HG02642 (cell line): ENCODE results near the gene DIAPH3.

ENCODE experiments used
- ATAC-seq: cut with Tn5 transposase; IDR thresholded peaks from one replicate; pipeline ENCODE4 v1.9.1; 2021; ENCODE audit warnings: mild to moderate bottlenecking; ENCODE audit not compliant: unreplicated experiment, poor library complexity

The DIAPH3 gene

DNA sequence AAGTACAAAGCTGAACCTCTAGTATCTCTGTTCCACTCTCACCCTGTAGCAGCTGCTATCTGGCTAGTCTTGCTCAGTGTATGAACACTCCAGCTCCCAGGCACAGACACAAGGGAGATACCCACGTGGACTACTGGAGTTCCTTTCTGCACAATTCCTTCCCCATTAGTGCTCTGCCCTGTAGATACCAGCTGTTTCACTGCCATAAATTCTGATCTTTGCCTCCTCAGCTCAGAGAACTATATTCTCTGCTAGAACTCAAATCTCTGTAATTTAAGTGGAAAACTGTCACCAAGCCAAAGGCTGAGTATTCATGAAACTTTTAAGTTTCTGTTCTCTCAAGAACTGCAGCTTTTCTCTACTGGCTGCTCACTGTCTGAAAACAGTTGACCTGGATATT lies 273.7 kb downstream of the DIAPH3 start:
- ATAC-seq, result no peak

DNA sequence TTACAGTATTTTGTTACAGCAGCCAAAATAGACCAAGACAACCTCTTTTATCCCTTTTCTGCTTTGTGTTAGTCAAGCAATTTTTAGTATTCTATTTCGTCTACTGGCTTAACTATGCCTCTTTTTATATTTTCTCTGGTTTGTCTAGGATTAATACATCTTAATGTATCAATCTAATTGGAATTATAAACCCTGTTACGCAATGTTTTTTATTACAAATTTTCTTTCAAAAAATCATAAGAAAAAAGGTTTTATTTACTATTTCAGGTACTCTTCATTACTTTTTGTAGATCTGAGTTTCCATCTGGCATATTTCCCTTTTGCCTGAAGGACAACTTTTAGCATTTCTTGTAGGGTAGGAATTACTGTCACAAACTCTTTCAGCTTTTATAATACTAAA lies 275.3 kb downstream of the DIAPH3 start:
- no peak for ATAC-seq

DNA sequence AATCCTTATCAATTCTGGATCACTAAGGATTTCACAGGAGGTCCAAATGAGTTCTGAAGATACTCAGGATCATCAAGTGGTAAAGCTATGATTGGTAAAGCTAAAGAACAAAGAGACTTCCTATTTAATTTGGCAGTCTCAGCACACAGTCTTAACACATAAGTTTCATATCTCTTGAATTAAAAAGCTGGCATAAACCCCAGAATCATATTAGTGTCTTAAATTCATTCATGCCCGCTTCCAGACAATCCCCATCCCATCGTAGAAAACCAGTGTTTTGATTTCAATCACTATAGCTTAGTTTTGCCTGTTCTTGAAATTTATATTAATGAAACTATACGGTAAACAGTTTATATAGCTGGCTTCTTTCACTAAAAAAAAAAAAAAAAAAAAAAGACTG lies 278.7 kb downstream of the DIAPH3 start:
- ATAC-seq, result no peak

DNA sequence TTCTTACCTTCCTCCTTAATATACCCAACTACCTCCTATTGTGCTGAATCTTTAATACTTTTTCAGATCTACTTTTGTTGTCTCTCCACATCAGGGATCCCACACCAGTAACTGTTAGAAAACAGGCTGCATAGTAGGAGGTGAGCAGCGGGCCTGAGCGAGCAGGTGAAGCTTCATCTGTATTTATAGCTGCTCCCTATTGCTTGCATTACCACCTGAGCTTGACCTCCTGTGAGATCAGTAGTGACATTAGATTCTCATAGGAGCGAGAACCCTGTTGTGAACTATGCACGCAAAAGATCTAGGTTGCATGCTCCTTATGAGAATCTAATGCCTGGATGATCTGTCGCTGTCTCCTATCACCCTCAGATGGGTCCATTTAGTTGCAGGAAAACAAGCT lies 279.8 kb downstream of the DIAPH3 start:
- ATAC-seq, result no peak

DNA sequence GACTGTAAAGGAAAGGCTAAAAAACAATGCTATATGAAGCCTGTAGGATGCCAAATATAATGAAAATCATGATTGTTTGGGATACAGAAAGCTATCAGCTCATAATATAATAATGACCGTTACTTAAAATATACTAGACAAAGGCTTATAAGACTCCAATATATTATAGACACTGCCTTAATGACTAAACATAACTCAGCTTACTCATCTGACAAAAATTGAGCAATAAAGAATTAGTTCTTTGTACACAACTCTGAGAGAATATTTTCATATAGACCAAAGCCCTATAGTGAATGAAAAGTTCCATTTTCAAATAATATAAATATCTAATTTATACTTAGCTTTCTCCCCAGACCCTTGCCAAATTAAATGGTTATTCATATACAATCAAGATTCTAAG lies 283.3 kb downstream of the DIAPH3 start:
- no peak for ATAC-seq

DNA sequence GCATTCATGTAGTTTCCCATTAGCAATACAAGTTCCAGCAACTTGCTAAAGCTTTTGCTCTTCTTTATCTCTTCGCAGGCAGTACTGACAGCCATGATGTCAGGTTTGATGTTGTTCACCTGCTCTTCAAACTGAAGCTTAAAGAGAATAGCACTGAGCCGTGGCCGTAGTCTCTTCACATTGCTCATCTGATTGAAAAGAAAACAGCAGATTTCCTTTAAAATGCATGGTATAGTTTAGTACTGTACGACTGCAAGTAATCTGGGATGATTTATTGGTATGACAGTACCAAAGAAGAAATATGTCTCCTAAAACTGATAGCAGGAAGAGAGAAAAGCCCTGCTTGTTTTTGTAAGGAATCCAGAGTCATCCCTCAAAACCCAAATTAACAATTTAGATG lies 284.4 kb downstream of the DIAPH3 start:
- ATAC-seq, result no peak

DNA sequence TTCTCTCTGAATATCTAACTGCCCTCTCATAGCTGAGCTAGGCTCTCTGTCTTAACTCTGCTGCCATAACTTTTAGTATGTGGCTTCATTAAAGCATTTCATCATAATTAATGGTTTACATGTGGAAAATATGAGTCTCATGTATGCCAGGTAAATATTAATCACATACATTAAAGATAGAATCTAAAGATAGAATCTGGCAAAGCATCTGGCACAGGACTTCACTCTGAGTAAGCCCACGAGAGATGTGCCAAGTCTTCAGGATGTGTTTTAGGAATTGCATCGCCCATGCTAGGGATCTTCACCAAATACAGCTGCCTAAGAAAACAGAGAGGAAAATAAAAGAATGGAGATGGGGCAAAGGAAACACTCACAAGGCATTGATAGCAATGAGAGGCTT lies 285.8 kb downstream of the DIAPH3 start:
- ATAC-seq, result no peak

DNA sequence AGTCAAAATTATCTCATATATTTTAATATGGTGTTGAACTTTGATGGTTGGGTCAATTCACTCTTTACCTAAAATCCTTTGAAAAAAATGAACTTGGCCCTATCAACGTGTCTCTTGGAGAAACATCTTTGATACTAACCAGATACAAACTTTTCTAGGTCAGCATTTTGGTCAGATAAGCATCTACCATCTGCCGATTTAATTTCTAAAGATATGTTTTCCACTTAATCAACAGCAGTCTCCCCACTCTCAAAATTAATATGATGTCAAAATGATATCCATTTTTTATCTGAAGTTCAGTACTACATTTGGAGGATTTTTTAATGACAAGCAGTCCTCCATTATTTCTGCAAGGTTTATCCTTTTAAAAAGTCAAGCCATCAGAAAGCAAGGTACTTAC lies 288.8 kb downstream of the DIAPH3 start:
- ATAC-seq, result no peak

DNA sequence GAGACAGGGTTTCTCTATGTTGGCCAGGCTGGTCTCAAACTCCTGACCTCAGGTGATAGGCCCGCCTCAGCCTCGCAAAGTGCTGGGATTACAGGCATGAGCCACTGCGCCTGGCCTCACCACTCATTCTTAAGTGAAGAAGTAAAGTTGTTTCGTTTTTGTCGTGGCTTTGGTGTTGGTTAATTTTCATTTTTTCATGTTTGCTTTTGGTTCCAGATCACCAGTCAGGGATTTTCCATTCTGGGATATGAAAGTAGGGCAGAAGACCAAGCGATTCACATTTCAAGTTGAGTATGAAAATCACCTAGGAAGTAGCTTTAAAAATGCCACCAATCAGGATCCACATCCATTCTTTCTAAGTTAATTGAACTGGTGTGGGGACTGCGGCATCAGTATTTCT lies 289.9 kb downstream of the DIAPH3 start:
- ATAC-seq, result no peak

DNA sequence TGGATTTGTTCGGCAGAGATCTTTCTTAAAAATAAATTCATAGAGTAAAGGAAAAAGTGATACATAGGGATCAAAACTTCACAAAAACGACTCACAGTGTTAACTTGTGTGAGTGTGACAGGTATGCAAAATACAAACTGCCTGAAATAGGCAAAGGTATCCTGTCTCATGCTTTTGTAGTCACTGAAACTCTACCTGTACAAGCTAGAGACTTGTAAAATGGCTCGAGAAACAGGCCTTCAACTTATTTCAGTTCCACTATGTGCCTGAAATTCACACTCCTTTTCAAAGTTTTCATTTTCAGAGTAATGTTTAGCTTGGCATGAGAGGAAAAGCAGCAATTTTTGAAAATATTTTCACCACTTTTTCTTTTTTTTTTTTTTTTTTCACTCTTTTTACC lies 290.4 kb downstream of the DIAPH3 start:
- ATAC-seq, result no peak

DNA sequence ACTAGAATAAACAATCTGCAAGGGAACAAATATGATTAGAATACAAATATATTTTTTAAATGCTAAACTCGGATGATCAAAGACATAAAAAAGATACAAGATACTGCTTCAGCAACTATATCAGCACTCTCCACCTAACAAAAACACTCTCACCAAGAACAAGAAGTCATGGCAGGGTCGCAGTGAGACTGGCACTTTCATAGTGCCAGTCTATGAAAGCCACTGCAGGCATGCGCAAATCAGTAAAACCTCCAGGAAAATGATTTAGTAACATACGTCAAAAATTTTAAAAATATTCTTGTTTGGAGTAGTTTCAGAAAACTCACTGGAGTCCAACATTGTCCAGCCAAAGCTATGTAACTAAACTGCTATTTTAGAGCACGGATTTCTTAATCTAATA lies 295.9 kb downstream of the DIAPH3 start:
- ATAC-seq, result no peak

DNA sequence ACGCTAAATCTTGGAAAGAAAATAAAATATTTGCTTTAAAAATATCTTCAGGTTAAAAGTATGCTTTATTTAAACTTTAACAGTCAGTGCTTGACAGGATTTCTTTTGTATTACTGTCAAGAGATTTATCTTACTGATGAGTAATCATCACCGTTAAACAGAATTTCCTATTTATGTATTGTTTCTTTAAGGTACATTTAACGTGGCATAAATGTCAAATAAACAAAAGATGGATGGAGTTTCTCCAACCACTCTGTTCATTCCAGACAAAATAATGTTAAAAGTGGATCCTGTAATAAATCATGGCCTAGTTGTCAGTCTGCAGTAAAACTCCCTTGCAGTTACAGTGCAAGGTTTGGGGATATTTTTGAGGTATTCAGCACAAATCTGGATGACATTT lies 298.3 kb downstream of the DIAPH3 start:
- no peak for ATAC-seq

DNA sequence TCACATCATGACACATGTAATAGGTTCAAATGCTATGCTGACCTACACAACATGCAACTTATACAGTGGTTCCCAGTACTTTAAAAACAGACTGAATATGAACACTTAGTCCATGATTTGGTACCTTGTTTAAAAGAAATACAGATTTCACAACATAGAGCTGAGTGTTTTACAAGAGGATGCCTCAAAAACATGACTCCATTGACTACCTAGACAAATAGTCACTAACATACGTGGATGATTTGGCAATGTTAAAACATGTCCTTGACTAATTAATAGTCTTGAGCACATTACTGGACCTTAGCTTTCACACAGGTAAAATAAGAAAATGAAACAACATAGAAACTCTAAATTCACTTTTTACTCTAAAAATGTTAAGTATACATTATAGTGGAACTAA lies 300.1 kb downstream of the DIAPH3 start:
- ATAC-seq, result no peak

DNA sequence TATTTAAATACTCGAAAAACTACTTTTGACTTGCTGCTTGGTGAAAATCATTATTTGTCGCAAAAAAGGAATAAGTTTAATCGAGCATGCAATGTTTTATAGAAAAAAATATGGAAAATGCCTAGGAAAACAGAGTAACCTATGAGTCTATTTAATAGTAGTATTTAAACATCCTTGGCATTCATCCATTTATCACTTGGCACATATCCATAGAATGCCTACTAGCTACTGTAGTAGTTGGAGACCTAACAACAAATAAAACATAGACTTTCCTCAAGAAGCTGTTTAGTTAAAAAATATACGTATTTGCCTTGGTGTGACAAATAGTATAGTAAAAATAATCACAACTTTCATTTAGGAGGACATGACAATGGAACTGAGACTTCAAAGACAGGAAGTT lies 302.1 kb downstream of the DIAPH3 start:
- ATAC-seq, result no peak

DNA sequence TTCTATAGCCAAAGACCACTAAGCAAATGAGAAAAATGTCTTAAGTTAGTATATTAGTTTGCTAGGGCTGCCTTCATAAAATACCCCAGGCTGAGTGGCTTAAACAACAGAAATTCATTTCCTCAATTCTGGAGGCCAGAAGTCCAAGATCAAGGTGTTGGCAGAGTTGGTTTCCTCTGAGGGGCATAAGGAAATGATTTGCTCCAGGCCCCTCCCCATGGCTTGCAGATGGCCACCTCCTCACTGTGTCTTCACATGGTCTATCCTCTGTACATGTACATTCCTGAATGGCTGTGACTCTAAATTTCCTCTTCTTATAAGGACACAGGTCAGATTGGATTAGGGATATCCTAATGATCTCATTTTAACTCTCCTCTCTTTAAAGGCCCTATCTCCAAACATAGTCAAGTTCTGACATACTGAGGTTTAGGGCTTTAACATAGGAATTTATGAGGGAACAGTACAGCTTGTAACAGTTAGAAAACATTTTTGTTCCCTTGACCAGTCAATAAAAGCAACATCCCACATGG lies 307.4 kb downstream of the DIAPH3 start:
- ATAC-seq, result no peak

DNA sequence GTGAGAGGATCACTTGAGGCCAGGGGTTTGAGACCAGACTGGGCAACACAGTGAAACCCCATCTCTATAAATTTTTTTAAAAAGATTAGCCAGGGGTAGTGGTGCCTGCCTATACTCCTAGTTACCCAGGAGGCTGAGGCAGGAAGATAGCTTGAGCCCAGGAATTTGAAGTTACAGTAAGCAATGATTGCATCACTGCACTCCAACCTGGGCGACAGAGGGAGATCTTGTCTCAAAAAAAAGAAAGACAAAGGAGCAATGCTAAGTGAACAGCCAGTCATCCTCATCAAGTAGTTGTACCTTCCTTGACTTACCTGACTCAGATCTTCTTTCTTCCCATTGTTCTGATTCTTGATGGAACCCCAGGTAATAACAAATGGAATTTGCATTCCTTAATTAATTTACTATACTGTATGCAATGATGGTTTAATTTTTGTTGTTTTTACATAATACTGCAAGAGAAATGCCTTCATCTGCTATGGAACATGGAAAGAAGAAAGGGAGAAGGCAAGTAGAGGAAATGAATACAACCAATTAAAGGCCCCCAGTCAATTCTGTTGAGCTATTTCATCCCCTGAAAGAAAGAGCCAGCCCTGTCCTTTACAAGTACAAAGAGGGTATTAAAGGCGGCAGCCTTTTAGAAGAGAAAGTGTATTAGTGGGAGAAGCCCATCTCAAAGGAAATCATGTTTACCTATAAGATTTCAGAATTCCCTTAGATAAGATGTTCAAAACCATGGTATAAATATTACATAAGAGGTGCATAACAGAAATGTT lies 316.7 kb downstream of the DIAPH3 start:
- no peak for ATAC-seq

DNA sequence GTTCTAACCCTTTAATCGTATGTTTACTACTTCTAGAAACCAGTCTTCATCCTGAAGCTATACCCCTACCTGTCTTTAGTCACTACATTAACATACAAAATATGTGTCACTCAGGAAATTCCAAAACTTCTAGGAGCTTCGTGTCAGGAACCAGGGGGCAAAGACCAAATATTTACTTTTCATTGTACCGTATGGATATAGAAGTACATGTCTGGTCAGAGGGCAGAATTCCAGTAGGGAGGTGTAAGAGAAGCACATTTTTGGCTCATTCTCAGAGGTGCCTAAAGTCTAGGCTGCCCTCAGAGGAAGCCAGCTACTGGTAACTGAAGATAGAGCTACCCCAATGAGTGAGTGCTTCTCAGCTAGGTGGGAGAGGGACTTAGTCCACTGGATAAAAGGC lies 320.7 kb downstream of the DIAPH3 start:
- no peak for ATAC-seq

DNA sequence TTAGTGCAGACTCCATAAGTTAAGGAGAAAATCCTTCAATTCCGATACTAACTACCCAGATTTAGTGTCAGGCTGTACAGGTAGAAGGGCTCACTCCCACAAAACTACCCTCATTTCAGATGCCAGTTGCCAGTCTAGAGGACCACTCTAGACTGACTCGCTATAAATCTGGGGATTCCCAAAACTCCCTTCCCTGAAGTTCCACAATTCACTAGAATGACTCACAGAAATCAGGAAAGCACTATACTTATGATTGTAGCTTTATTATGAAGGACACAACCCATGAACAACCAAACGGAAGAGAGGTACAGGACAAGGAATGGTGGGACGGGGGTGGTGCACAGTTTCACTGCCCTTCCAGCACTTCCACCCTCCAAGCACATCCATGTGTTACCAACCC lies 321.2 kb downstream of the DIAPH3 start:
- ATAC-seq, result no peak

DNA sequence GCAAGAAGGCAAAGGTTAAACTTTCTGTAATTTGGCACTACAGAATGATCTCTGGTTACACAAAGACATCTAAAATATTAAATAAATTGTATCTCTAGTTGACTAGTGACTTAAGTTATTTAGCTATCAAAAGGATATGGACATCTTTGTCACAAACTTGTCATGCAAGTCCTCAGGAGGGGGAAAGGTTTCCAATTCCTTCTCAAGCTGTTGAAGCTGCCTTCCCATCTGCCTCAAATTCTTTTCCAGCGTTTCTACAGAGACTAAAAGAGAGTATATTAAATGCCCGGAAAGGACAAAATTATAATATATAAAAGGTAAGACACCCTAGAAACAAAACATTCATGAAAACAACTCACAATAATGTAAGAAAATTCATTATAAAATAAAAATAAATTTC lies 324.5 kb downstream of the DIAPH3 start:
- ATAC-seq, result no peak

DNA sequence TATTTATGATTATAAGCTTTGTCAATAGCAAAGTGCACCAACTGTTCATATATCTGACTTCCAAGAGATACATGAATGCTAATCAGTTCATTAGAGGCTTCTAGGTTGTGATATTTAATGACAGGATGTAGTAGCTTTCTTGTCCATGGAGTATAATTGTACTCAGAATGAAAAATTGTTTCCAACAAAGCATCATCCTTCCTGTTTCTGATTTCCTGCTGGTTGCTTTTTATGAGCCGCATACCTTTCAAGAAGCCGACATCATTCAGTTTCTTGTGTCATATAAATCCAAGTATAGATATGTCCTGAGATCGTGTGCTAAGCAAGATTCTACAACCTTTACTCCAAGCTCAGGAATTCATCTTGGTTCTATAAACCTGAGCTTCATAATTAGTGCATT lies 326.6 kb downstream of the DIAPH3 start:
- ATAC-seq, result no peak

DNA sequence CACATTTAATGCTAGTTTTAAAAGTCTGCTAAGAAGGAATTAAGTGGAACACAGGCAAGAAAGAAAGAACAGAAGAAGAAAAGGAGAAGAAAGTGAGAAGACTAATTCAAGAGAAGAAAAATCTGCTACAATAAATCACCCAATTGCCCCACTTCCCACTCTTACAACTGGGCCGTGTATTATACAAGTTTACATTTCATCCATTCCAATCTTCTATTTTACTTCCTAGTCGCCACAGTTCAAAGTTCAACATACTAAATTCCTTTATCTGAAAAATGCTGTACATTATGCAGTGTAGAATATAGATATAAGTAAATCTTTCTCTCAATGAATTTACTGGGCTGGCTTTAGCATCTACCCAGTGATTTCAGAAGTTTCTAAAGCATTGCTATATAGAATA lies 328.2 kb downstream of the DIAPH3 start:
- ATAC-seq, result no peak

DNA sequence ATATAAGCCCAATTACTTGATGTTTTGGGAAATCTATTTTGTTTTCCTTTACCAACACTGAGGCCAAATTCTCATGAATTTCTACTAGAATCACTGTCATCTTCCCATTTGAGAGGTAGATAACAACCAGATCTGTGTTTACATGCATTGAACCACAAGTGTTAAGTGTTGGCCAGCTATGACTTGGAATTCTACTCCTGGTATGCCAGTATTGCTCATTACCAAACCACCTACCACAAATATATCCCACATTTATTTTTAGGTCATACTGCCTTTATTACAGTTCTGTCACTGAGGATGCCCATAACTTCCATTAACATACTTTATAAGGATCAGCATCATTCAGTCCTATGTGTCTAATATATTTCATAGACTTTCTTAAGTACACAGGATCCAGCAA lies 328.9 kb downstream of the DIAPH3 start:
- no peak for ATAC-seq

DNA sequence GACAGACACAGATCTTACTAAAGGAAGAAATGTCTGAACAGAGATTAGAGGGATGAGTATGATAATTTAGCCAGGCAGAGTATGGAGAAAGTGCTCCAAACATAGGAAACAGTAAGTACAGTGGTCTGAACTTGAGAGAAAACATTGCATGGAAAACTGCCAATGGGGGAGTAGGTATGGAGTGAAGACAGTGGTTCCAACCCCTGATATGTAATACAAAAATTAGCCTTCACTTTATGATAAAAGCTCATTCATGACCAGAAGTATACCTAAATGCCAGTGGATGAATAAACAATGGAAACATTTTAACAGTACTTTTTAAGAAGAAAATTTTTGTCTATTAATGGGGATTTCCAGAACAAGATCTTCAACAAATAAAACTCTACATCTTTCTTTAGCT lies 334.0 kb downstream of the DIAPH3 start:
- no peak for ATAC-seq
